ENCODE data around the gene FOXE3. TPM values are rescaled to one million over a fixed set of nuclear protein-coding genes. Genes with fewer than 3 reads are reported as not detected.

Gene FOXE3
- total RNA-seq, 1 donor: not detected

- H3K27me3 ChIP-seq (ENCODE audit: insufficient read depth, low read length): peaks cover 60% of the 10 kb centered on the region
- no peak overlapping the region for H3K4me3 ChIP-seq (ENCODE audit: low read length)
- H3K9me3 ChIP-seq (ENCODE audit: low read depth, low read length): no peaks in the 10 kb centered on the region
- no peaks in the 10 kb centered on the region for H3K4me1 ChIP-seq (ENCODE audit: insufficient read depth, low read length)
Measured at GRCh38 chr1:47417170-47418044, 1.3 kb downstream of the FOXE3 start.

GRCh38 chr1:47418122-47418521 is 2.0 kb downstream of the FOXE3 start:
- no peaks in the 10 kb centered on the region for H3K9me3 ChIP-seq (ENCODE audit: low read depth, low read length)
- H3K4me3 ChIP-seq (ENCODE audit: low read length): no peak overlapping the region
- H3K27me3 ChIP-seq (ENCODE audit: insufficient read depth, low read length): peaks cover 60% of the 10 kb centered on the region
- H3K4me1 ChIP-seq (ENCODE audit: insufficient read depth, low read length): no peaks in the 10 kb centered on the region

- H3K27me3 ChIP-seq (ENCODE audit: insufficient read depth, low read length): peaks cover 60% of the 10 kb centered on the region
- H3K4me1 ChIP-seq (ENCODE audit: insufficient read depth, low read length): no peaks in the 10 kb centered on the region
- H3K9me3 ChIP-seq (ENCODE audit: low read depth, low read length): no peaks in the 10 kb centered on the region
- no peak overlapping the region for H3K4me3 ChIP-seq (ENCODE audit: low read length)
Measured at GRCh38 chr1:47418681-47419325, 2.7 kb downstream of the FOXE3 start.

- peaks cover 52% of the 10 kb centered on the region for H3K27me3 ChIP-seq (ENCODE audit: insufficient read depth, low read length)
- H3K9me3 ChIP-seq (ENCODE audit: low read depth, low read length): no peaks in the 10 kb centered on the region
- H3K4me3 ChIP-seq (ENCODE audit: low read length): no peak overlapping the region
- H3K4me1 ChIP-seq (ENCODE audit: insufficient read depth, low read length): no peaks in the 10 kb centered on the region
Measured at GRCh38 chr1:47420547-47420946, 4.5 kb downstream of the FOXE3 start.

GRCh38 chr1:47423872-47424271 is 7.8 kb downstream of the FOXE3 start:
- Histone ChIP-seq H3K4me1 (ENCODE audit: insufficient read depth, low read length) (no peaks in the 10 kb centered on the region), H3K27me3 (ENCODE audit: insufficient read depth, low read length) (peaks cover 33% of the 10 kb centered on the region), H3K9me3 (ENCODE audit: low read depth, low read length) (no peaks in the 10 kb centered on the region), H3K4me3 (ENCODE audit: low read length) (no peak overlapping the region)

- Histone ChIP-seq H3K9me3 (ENCODE audit: low read depth, low read length) (no peaks in the 10 kb centered on the region), H3K4me1 (ENCODE audit: insufficient read depth, low read length) (no peaks in the 10 kb centered on the region), H3K27me3 (ENCODE audit: insufficient read depth, low read length) (peaks cover 27% of the 10 kb centered on the region), H3K4me3 (ENCODE audit: low read length) (no peak overlapping the region)
Measured at GRCh38 chr1:47424336-47424982, 8.4 kb downstream of the FOXE3 start.

- Histone ChIP-seq H3K4me1 (ENCODE audit: insufficient read depth, low read length) (peaks cover 41% of the 10 kb centered on the region), H3K27me3 (ENCODE audit: insufficient read depth, low read length) (peaks cover 59% of the 10 kb centered on the region), H3K9me3 (ENCODE audit: low read depth, low read length) (no peaks in the 10 kb centered on the region), H3K4me3 (ENCODE audit: low read length) (no peak overlapping the region)
Measured at GRCh38 chr1:47431534-47431933, 15.4 kb downstream of the FOXE3 start.

- Histone ChIP-seq H3K4me1 (ENCODE audit: insufficient read depth, low read length) (peaks cover 48% of the 10 kb centered on the region), H3K27me3 (ENCODE audit: insufficient read depth, low read length) (peaks cover 61% of the 10 kb centered on the region), H3K9me3 (ENCODE audit: low read depth, low read length) (no peaks in the 10 kb centered on the region), H3K4me3 (ENCODE audit: low read length) (no peak overlapping the region)
Measured at GRCh38 chr1:47432071-47433036, 16.3 kb downstream of the FOXE3 start.

- Histone ChIP-seq H3K4me1 (ENCODE audit: insufficient read depth, low read length) (peaks cover 48% of the 10 kb centered on the region), H3K4me3 (ENCODE audit: low read length) (no peak overlapping the region), H3K27me3 (ENCODE audit: insufficient read depth, low read length) (peaks cover 61% of the 10 kb centered on the region), H3K9me3 (ENCODE audit: low read depth, low read length) (no peaks in the 10 kb centered on the region)
Measured at GRCh38 chr1:47433037-47433421, 16.9 kb downstream of the FOXE3 start.

- peaks cover 50% of the 10 kb centered on the region for H3K4me1 ChIP-seq (ENCODE audit: insufficient read depth, low read length)
- no peak overlapping the region for H3K4me3 ChIP-seq (ENCODE audit: low read length)
- H3K9me3 ChIP-seq (ENCODE audit: low read depth, low read length): no peaks in the 10 kb centered on the region
- peaks cover 60% of the 10 kb centered on the region for H3K27me3 ChIP-seq (ENCODE audit: insufficient read depth, low read length)
Measured at GRCh38 chr1:47433477-47434050, 17.5 kb downstream of the FOXE3 start.

GRCh38 chr1:47434051-47434842 is 18.2 kb downstream of the FOXE3 start:
- Histone ChIP-seq H3K4me3 (ENCODE audit: low read length) (no peak overlapping the region), H3K4me1 (ENCODE audit: insufficient read depth, low read length) (peaks cover 57% of the 10 kb centered on the region), H3K9me3 (ENCODE audit: low read depth, low read length) (no peaks in the 10 kb centered on the region), H3K27me3 (ENCODE audit: insufficient read depth, low read length) (peaks cover 63% of the 10 kb centered on the region)

GRCh38 chr1:47435506-47436303 is 19.6 kb downstream of the FOXE3 start:
- Histone ChIP-seq H3K9me3 (ENCODE audit: low read depth, low read length) (no peaks in the 10 kb centered on the region), H3K4me3 (ENCODE audit: low read length) (no peak overlapping the region), H3K27me3 (ENCODE audit: insufficient read depth, low read length) (peaks cover 77% of the 10 kb centered on the region), H3K4me1 (ENCODE audit: insufficient read depth, low read length) (peaks cover 61% of the 10 kb centered on the region)
